K562 (cell line): ENCODE data around the gene HBG1. TPM values are rescaled to one million over a fixed set of nuclear protein-coding genes. Genes with fewer than 3 reads are reported as not detected.

Experiments
- CCNT2 ChIP-seq: IDR thresholded peaks from 2 replicates; pipeline ENCODE4 v1.6.1; 2011; ENCODE audit warnings: borderline replicate concordance, low read depth, mild to moderate bottlenecking, moderate library complexity, mixed read lengths, low read length; ENCODE audit not compliant: insufficient read length; ENCODE audit errors: extremely low read depth
- CEBPB ChIP-seq: fragments of 450-650 bp; IDR thresholded peaks from 2 replicates; pipeline ENCODE4 v1.6.1; 2016; ENCODE audit warnings: missing genetic modification characterization, missing compliant biosample characterization
- FOS ChIP-seq: IDR thresholded peaks from 3 replicates; pipeline ENCODE4 v1.6.1; 2011; ENCODE audit not compliant: insufficient read length; ENCODE audit errors: extremely low read depth
- KLF16 ChIP-seq: IDR thresholded peaks from 2 replicates; pipeline ENCODE4 v1.6.1; 2016; ENCODE audit warnings: antibody characterized with exemption
- MAFF ChIP-seq: IDR thresholded peaks from 2 replicates; pipeline ENCODE4 v1.6.1; 2012; ENCODE audit warnings: low read length, improper control_type of control experiment
- MED1 ChIP-seq: sonication (generic); formaldehyde crosslinking; IDR thresholded peaks from 2 replicates; pipeline ENCODE4 v1.8.1; 2023; ENCODE audit warnings: missing genetic modification reagents, borderline replicate concordance
- MYBL2 ChIP-seq, 2 experiments: fragments of 450-650 bp in 1 of 2; sonication (generic) in 1 of 2; formaldehyde crosslinking in 1 of 2; IDR thresholded peaks; 2 replicates each; pipeline versions ENCODE4 v1.6.1 to v1.8.1; 2017 to 2022; ENCODE audit warnings: borderline replicate concordance in 1 of 2, inconsistent platforms in 1 of 2, low read depth in 1 of 2, mild to moderate bottlenecking in 1 of 2, missing genetic modification reagents in 1 of 2, moderate library complexity in 1 of 2
- SMARCA4 ChIP-seq: fragments of 450-650 bp; IDR thresholded peaks from 2 replicates; pipeline ENCODE4 v1.6.1; 2016
- SRSF1 ChIP-seq: fragments of 200-400 bp; formaldehyde crosslinking; IDR thresholded peaks from 2 replicates; pipeline ENCODE4 v1.6.1; 2017; ENCODE audit warnings: mild to moderate bottlenecking, low read depth, low read length, moderate library complexity
- TRIM24 ChIP-seq, 2 experiments: fragments of 450-650 bp; IDR thresholded peaks; 2 replicates each; pipeline ENCODE4 v1.6.1; 2016
- ZBTB8A ChIP-seq: fragments of 450-650 bp; IDR thresholded peaks from 2 replicates; pipeline ENCODE4 v1.6.1; 2018; ENCODE audit warnings: mild to moderate bottlenecking, moderate library complexity; ENCODE audit not compliant: partially characterized antibody
- ZNF146 ChIP-seq: IDR thresholded peaks from one replicate; pipeline ENCODE4 v1.6.1; 2018; ENCODE audit warnings: missing compliant biosample characterization; ENCODE audit not compliant: unreplicated experiment
- ZNF263 ChIP-seq: sonication (generic); formaldehyde crosslinking; IDR thresholded peaks from 2 replicates; pipeline ENCODE4 v1.8.0; 2022; ENCODE audit warnings: mild to moderate bottlenecking, missing genetic modification reagents, borderline replicate concordance
- ZNF3 ChIP-seq: fragments of 250-450 bp; sonication (Bioruptor Pico); IDR thresholded peaks from 2 replicates; pipeline ENCODE4 v1.5.0; 2021; ENCODE audit warnings: mild to moderate bottlenecking, moderate library complexity
- polyA plus RNA-seq, 8 experiments: library from polyadenylated mRNA; depleted of rRNA in 4 of 8; stranded (reverse) in 5 of 8; unstranded in 3 of 8; fragments of >200 nt; fragmentation: Nextera tagmentation in 2 of 8; fragmentation: Illumina TruSeq in 1 of 8; extraction: Ambion mirVana in 2 of 8; extraction: Trizol in 1 of 8; gene quantifications; 2 replicates each; pipeline versions ENCODE4 v1.2.1 to v1.2.3, GENCODE V29; 2011 to 2014; ENCODE audit warnings: inconsistent platforms in 1 of 8, missing spikeins in 1 of 8
- total RNA-seq, 7 experiments: library from RNA; depleted of rRNA in 6 of 7; stranded (reverse); fragments of >200 nt in 6 of 7; fragmentation: Illumina TruSeq in 2 of 7; extraction: Trizol in 2 of 7; gene quantifications; 2 replicates each; pipeline versions ENCODE4 v1.2.1 to v1.2.3, GENCODE V29; 2011 to 2021; ENCODE audit warnings: low replicate concordance in 1 of 7
- TF ChIP-seq, protein P1 (sequence below): fragments of 250-450 bp; sonication (Bioruptor Pico); IDR thresholded peaks from 2 replicates; pipeline ENCODE4 v1.8.0; 2021; ENCODE audit warnings: borderline replicate concordance, mild to moderate bottlenecking, moderate library complexity; ENCODE audit not compliant: poor library complexity, severe bottlenecking
- TF ChIP-seq, protein P2 (sequence below): fragments of 150-350 bp; IDR thresholded peaks from 2 replicates; pipeline ENCODE4 v1.6.1; 2014; ENCODE audit warnings: low read depth, mild to moderate bottlenecking, low read length, borderline replicate concordance
- TF ChIP-seq, protein P3 (sequence below): fragments of 250-450 bp; sonication (Bioruptor Pico); IDR thresholded peaks from 2 replicates; pipeline ENCODE4 v1.8.0; 2022; ENCODE audit warnings: inconsistent platforms
- TF ChIP-seq, protein P4 (sequence below): fragments of 250-450 bp; sonication (Bioruptor Pico); IDR thresholded peaks from 2 replicates; pipeline ENCODE4 v1.4.0; 2020; ENCODE audit warnings: mild to moderate bottlenecking, moderate library complexity

The HBG1 gene
- total and polyA plus RNA-seq, 9 of the 15 experiments (the other 6 are each of a cell fraction or from before 2014, with no cell fraction given): 1,066 to 16,338 (median 4,898) TPM

DNA sequence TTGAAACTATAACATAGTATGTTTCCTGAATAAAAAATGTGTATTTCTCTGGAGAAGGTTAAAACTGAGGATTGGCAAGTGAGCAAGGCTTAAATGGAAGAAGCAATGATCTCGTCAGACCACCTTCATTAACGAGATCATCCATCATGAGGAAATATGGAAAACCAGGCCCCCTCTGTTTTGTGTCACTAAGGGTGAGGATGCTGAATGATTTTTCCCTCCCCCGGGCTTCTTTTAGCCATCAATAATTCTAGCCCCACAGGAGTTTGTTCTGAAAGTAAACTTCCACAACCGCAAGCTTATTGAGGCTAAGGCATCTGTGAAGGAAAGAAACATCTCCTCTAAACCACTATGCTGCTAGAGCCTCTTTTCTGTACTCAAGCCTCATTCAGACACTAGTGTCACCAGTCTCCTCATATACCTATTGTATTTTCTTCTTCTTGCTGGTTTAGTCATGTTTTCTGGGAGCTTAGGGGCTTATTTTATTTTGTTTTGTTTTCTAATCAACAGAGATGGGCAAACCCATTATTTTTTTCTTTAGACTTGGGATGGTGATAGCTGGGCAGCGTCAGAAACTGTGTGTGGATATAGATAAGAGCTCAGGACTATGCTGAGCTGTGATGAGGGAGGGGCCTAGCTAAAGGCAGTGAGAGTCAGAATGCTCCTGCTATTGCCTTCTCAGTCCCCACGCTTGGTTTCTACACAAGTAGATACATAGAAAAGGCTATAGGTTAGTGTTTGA lies 25.9 kb upstream of the HBG1 start (continued):
- no peak for TF ChIP-seq ZNF146 (CRISPR knock-in tag)
- TF ChIP-seq ZBTB8A: no peak
- TF ChIP-seq CCNT2: peak; percentile 44
- TF ChIP-seq, protein P1, sequence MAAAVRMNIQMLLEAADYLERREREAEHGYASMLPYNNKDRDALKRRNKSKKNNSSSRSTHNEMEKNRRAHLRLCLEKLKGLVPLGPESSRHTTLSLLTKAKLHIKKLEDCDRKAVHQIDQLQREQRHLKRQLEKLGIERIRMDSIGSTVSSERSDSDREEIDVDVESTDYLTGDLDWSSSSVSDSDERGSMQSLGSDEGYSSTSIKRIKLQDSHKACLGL (CRISPR knock-in tag): no peak
- TF ChIP-seq MAFF: no peak
- peak; percentile 96 for TF ChIP-seq SMARCA4
- TF ChIP-seq MED1: no peak
- no peak for TF ChIP-seq CEBPB (tag)
- no peak for TF ChIP-seq SRSF1
- TF ChIP-seq, protein P2, sequence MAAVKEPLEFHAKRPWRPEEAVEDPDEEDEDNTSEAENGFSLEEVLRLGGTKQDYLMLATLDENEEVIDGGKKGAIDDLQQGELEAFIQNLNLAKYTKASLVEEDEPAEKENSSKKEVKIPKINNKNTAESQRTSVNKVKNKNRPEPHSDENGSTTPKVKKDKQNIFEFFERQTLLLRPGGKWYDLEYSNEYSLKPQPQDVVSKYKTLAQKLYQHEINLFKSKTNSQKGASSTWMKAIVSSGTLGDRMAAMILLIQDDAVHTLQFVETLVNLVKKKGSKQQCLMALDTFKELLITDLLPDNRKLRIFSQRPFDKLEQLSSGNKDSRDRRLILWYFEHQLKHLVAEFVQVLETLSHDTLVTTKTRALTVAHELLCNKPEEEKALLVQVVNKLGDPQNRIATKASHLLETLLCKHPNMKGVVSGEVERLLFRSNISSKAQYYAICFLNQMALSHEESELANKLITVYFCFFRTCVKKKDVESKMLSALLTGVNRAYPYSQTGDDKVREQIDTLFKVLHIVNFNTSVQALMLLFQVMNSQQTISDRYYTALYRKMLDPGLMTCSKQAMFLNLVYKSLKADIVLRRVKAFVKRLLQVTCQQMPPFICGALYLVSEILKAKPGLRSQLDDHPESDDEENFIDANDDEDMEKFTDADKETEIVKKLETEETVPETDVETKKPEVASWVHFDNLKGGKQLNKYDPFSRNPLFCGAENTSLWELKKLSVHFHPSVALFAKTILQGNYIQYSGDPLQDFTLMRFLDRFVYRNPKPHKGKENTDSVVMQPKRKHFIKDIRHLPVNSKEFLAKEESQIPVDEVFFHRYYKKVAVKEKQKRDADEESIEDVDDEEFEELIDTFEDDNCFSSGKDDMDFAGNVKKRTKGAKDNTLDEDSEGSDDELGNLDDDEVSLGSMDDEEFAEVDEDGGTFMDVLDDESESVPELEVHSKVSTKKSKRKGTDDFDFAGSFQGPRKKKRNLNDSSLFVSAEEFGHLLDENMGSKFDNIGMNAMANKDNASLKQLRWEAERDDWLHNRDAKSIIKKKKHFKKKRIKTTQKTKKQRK: no peak
- peak; percentile 59; the same call in 1 of the 2 replicates for TF ChIP-seq KLF16
- TF ChIP-seq, protein P3, sequence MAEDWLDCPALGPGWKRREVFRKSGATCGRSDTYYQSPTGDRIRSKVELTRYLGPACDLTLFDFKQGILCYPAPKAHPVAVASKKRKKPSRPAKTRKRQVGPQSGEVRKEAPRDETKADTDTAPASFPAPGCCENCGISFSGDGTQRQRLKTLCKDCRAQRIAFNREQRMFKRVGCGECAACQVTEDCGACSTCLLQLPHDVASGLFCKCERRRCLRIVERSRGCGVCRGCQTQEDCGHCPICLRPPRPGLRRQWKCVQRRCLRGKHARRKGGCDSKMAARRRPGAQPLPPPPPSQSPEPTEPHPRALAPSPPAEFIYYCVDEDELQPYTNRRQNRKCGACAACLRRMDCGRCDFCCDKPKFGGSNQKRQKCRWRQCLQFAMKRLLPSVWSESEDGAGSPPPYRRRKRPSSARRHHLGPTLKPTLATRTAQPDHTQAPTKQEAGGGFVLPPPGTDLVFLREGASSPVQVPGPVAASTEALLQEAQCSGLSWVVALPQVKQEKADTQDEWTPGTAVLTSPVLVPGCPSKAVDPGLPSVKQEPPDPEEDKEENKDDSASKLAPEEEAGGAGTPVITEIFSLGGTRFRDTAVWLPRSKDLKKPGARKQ (CRISPR knock-in tag): no peak
- TF ChIP-seq, protein P4, sequence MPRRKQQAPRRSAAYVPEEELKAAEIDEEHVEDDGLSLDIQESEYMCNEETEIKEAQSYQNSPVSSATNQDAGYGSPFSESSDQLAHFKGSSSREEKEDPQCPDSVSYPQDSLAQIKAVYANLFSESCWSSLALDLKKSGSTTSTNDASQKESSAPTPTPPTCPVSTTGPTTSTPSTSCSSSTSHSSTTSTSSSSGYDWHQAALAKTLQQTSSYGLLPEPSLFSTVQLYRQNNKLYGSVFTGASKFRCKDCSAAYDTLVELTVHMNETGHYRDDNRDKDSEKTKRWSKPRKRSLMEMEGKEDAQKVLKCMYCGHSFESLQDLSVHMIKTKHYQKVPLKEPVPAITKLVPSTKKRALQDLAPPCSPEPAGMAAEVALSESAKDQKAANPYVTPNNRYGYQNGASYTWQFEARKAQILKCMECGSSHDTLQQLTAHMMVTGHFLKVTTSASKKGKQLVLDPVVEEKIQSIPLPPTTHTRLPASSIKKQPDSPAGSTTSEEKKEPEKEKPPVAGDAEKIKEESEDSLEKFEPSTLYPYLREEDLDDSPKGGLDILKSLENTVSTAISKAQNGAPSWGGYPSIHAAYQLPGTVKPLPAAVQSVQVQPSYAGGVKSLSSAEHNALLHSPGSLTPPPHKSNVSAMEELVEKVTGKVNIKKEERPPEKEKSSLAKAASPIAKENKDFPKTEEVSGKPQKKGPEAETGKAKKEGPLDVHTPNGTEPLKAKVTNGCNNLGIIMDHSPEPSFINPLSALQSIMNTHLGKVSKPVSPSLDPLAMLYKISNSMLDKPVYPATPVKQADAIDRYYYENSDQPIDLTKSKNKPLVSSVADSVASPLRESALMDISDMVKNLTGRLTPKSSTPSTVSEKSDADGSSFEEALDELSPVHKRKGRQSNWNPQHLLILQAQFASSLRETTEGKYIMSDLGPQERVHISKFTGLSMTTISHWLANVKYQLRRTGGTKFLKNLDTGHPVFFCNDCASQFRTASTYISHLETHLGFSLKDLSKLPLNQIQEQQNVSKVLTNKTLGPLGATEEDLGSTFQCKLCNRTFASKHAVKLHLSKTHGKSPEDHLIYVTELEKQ: no peak
- no peak for TF ChIP-seq ZNF263
- no peak for TF ChIP-seq FOS
- peak in 1 of 2 experiments; percentile 41; a peak in 1 of 4 replicates for TF ChIP-seq TRIM24 (IDR thresholded peaks at IDR 0.05)
- TF ChIP-seq MYBL2 (IDR thresholded peaks at IDR 0.05; ENCODE audit: low read depth): no peak
- TF ChIP-seq MYBL2 (CRISPR knock-in tag; IDR thresholded peaks at IDR 0.05; ENCODE audit: borderline replicate concordance): no peak
- no peak for TF ChIP-seq ZNF3
